Gastrocnemius medialis (tissue), 4 donors: Measurements from ENCODE around the gene SUMF2. TPM values are rescaled to one million over a fixed set of nuclear protein-coding genes. Genes with fewer than 3 reads are reported as not detected.
A peak's percentile ranks its signal among the peaks of the same experiment; 100 is the strongest.

Source experiments
- ATAC-seq, 2 donors: fragments of 150-250 bp; one replicate each; pipeline ENCODE4 v1.9.1; 2016
- DNase-seq, 2 donors: peaks; one replicate each; pipeline ENCODE4 v3.0.0-alpha.2; 2019
- H3K27ac ChIP-seq, 4 donors: fragments of 200-600 bp; sonication (generic); 1 replicate in 1 of 4; 2 replicates in 3 of 4; pipeline ENCODE4 v1.5.1; 2016 to 2018; ENCODE audit warnings: mild to moderate bottlenecking in 2 of 4, moderate library complexity in 1 of 4
- H3K27me3 ChIP-seq, 3 donors: fragments of 200-600 bp; sonication (generic) in 2 of 3; 1 replicate in 1 of 3; 2 replicates in 2 of 3; pipeline versions ENCODE4 v1.5.1 to v1.6.0; 2016 to 2019; ENCODE audit warnings: mild to moderate bottlenecking in 1 of 3, moderate library complexity in 1 of 3
- H3K36me3 ChIP-seq, 2 donors: fragments of 200-600 bp; sonication (generic) in 1 of 2; one replicate each; pipeline ENCODE4 v1.5.1; 2017 to 2018
- H3K4me1 ChIP-seq, 2 donors: fragments of 200-600 bp; sonication (generic) in 1 of 2; one replicate each; pipeline ENCODE4 v1.5.1; 2016 to 2017; ENCODE audit warnings: mild to moderate bottlenecking in 2 of 2
- H3K4me3 ChIP-seq, 4 donors: fragments of 200-600 bp; sonication (generic) in 3 of 4; 1 replicate in 1 of 4; 2 replicates in 3 of 4; pipeline ENCODE4 v1.5.1; 2016 to 2019; ENCODE audit warnings: mild to moderate bottlenecking in 2 of 4
- H3K9me3 ChIP-seq, 3 donors: fragments of 200-600 bp; sonication (generic) in 2 of 3; 1 replicate in 1 of 3; 2 replicates in 2 of 3; pipeline ENCODE4 v1.5.1; 2016 to 2019
- POLR2A ChIP-seq, 2 donors: fragments of 450-650 bp; IDR thresholded peaks; one replicate each; pipeline ENCODE4 v1.6.1; 2017; ENCODE audit warnings: antibody characterized with exemption in 2 of 2, mild to moderate bottlenecking in 2 of 2, moderate library complexity in 2 of 2
- in situ Hi-C, 4 donors: fragments of 200-750 bp; cut with MboI; loops; one replicate each; pipeline versions ENCODE4 v1.15.0 to v1.8.0; 2017; ENCODE audit warnings: low sequenced_read_pairs in 4 of 4
- intact Hi-C: fragments of 100-400 bp; cut with DNase I; formaldehyde crosslinking; loops from one replicate; pipeline ENCODE4 v1.15.1; 2023; ENCODE audit warnings: low total_unique reads
- total RNA-seq, 4 donors: library from RNA; depleted of rRNA; stranded (reverse); fragments of >200 nt; gene quantifications; one replicate each; pipeline versions ENCODE4 v1.1.0 to v1.2.3, GENCODE V29; 2016
- TF ChIP-seq, protein P1 (sequence below), 5 experiments: fragments of 450-650 bp in 3 of 5; fragments of 200-600 bp in 2 of 5; sonication (generic) in 2 of 5; IDR thresholded peaks in 4 of 5; conservative IDR thresholded peaks in 1 of 5; 1 replicate in 4 of 5; 2 replicates in 1 of 5; pipeline ENCODE4 v1.5.1; 2016 to 2019; ENCODE audit warnings: antibody characterized with exemption in 5 of 5, mild to moderate bottlenecking in 3 of 5, moderate library complexity in 3 of 5

SUMF2 gene
- total RNA-seq, 4 donors from 2014 or later = 29.8 to 32.0 (median 31.1) TPM

GRCh38 chr7:56115852-56116538 is 51.9 kb downstream of the SUMF2 start, which contains the start of gene NUPR2:
Gene NUPR2, minus strand, starts transcription at chr7:56116417. Its CDS starts 103 bp downstream, at chr7:56116314.
- H3K4me3 ChIP-seq = peak within 1 kb of the TSS in 1 of 4 donors; percentile 21
- H3K9me3 ChIP-seq = no peaks in the 10 kb centered on the region
- ATAC-seq = no peak
- no peaks in the 10 kb centered on the region for H3K36me3 ChIP-seq
- no peaks in the 10 kb centered on the region for H3K4me1 ChIP-seq
- peaks cover 9 to 13% (median 11%) of the 10 kb centered on the region in 3 donors for H3K27me3 ChIP-seq
- in situ Hi-C loops = no loop called here
- H3K27ac ChIP-seq = no peak within 1 kb of the TSS
- TF ChIP-seq, protein P1, sequence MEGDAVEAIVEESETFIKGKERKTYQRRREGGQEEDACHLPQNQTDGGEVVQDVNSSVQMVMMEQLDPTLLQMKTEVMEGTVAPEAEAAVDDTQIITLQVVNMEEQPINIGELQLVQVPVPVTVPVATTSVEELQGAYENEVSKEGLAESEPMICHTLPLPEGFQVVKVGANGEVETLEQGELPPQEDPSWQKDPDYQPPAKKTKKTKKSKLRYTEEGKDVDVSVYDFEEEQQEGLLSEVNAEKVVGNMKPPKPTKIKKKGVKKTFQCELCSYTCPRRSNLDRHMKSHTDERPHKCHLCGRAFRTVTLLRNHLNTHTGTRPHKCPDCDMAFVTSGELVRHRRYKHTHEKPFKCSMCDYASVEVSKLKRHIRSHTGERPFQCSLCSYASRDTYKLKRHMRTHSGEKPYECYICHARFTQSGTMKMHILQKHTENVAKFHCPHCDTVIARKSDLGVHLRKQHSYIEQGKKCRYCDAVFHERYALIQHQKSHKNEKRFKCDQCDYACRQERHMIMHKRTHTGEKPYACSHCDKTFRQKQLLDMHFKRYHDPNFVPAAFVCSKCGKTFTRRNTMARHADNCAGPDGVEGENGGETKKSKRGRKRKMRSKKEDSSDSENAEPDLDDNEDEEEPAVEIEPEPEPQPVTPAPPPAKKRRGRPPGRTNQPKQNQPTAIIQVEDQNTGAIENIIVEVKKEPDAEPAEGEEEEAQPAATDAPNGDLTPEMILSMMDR (IDR thresholded peaks at IDR 0.05 in 4 of 5, conservative IDR thresholded peaks at IDR 0.05 in 1 of 5) = no peak
- no peak for TF ChIP-seq POLR2A (IDR thresholded peaks at IDR 0.05)
- DNase-seq = no peak
- intact Hi-C loops = no loop called here

DNA sequence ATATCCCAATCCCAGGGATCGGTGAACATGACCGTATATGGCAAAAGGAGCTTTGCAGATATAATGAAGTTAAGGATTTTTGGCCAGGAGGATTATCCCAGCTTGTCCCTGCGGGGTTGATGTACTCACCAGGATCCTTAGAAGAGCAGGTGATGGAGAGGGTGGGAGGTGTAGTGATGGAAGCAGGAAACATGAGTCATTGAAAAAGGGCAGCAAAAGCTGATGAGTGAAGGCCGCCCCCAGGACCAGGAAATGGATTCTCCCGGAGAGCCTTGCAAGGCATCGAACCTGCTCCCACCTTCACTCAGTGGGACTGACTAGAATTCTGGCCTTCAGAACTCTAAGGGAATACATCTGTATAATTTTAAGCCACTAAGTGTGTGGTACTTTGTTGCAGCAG is 57.4 kb downstream of the SUMF2 start:
- in situ Hi-C loops = no loop called here
- no peaks in the 10 kb centered on the region for H3K9me3 ChIP-seq
- no peak for TF ChIP-seq POLR2A (IDR thresholded peaks at IDR 0.05)
- TF ChIP-seq, protein P1 (IDR thresholded peaks at IDR 0.05 in 4 of 5, conservative IDR thresholded peaks at IDR 0.05 in 1 of 5) = no peak
- H3K4me3 ChIP-seq = no peak overlapping the region
- peaks cover 0 to 6% (median 1%) of the 10 kb centered on the region in 3 donors for H3K27me3 ChIP-seq
- no peaks in the 10 kb centered on the region for H3K4me1 ChIP-seq
- intact Hi-C loops = no loop called here
- no peak for DNase-seq
- no peaks in the 10 kb centered on the region for H3K36me3 ChIP-seq
- no peak for ATAC-seq
- no peak overlapping the region for H3K27ac ChIP-seq

GRCh38 chr7:56124981-56125380 is 60.9 kb downstream of the SUMF2 start:
- no peak for TF ChIP-seq POLR2A (IDR thresholded peaks at IDR 0.05)
- TF ChIP-seq, protein P1 (IDR thresholded peaks at IDR 0.05 in 4 of 5, conservative IDR thresholded peaks at IDR 0.05 in 1 of 5) = no peak
- no peaks in the 10 kb centered on the region for H3K36me3 ChIP-seq
- no peaks in the 10 kb centered on the region for H3K4me1 ChIP-seq
- intact Hi-C loops = no loop called here
- H3K9me3 ChIP-seq = no peaks in the 10 kb centered on the region
- DNase-seq = no peak
- H3K27ac ChIP-seq = no peak overlapping the region
- in situ Hi-C loops = no loop called here
- H3K27me3 ChIP-seq = no peaks in the 10 kb centered on the region
- no peak overlapping the region for H3K4me3 ChIP-seq
- no peak for ATAC-seq

DNA sequence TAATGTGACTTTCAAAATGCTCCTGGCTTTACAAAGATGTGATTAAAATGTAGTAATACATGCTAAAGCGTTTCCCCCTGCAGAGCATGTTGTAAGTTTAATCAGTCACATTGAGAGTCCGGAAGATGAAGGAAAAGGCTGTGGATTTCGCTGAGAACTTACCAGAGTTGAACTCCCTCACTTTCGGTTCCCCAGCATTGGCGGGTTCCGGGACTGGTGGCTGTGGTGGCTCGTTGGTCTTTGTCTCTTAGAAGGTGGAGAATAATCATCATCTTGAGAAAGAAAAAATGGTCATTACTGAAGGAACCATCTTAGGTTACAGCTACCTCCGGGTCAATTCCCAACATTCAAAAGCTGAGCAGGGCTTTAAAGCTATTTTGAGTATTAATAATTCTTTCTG is 61.7 kb downstream of the SUMF2 start:
- no peak overlapping the region for H3K27ac ChIP-seq
- TF ChIP-seq, protein P1 (IDR thresholded peaks at IDR 0.05 in 4 of 5, conservative IDR thresholded peaks at IDR 0.05 in 1 of 5) = no peak
- TF ChIP-seq POLR2A (IDR thresholded peaks at IDR 0.05) = no peak
- ATAC-seq (no peak), DNase-seq (no peak)
- H3K36me3 ChIP-seq = no peaks in the 10 kb centered on the region
- no peak overlapping the region for H3K4me3 ChIP-seq
- in situ Hi-C loops = no loop called here
- no peaks in the 10 kb centered on the region for H3K4me1 ChIP-seq
- no peaks in the 10 kb centered on the region for H3K27me3 ChIP-seq
- H3K9me3 ChIP-seq = no peaks in the 10 kb centered on the region
- intact Hi-C loops = no loop called here
